ENCODE results near the gene ASPG. TPM values are rescaled to one million over a fixed set of nuclear protein-coding genes. Genes with fewer than 3 reads are reported as not detected.

The ASPG gene
- total and polyA plus RNA-seq, 2 donors (not counting 3 experiments of a cell fraction or from before 2014, with no cell fraction given) = not detected

GRCh38 chr14:104135121-104135903 lies 49.8 kb downstream of the ASPG start:
- Histone ChIP-seq H2AFZ (ENCODE audit: low read depth, low read length) (no peak overlapping the region), H3K9me1 (replicated peaks; ENCODE audit: control insufficient read depth, extremely low read depth, insufficient read depth, low read length) (no peaks in the 10 kb centered on the region), H3K27ac (ENCODE audit: insufficient read depth, low read depth, low read length) (no peak overlapping the region), H3K9me3 (replicated peaks; ENCODE audit: control insufficient read depth, insufficient read depth, low read length) (no peaks in the 10 kb centered on the region), H3K27me3 (ENCODE audit: control insufficient read depth in 2 of 2, insufficient read depth in 2 of 2, low read length in 2 of 2) (peaks cover 21 to 23% of the 10 kb centered on the region in 2 experiments), H3K4me3 (replicated peaks in 1 of 3; ENCODE audit: insufficient read depth in 1 of 3, low read depth in 1 of 3, low read length in 3 of 3) (no peak overlapping the region), H3K4me2 (ENCODE audit: insufficient read depth, low read length) (no peak overlapping the region), H3K36me3 (ENCODE audit: control insufficient read depth in 2 of 2, extremely low read depth in 1 of 2, insufficient read depth in 2 of 2, low read length in 2 of 2) (no peaks in the 10 kb centered on the region), H4K20me1 (replicated peaks; ENCODE audit: control insufficient read depth, extremely low read depth, insufficient read depth, low read length) (no peaks in the 10 kb centered on the region), H3K79me2 (ENCODE audit: control insufficient read depth, insufficient read depth, low read length) (peaks cover 3% of the 10 kb centered on the region), H3K9ac (replicated peaks; ENCODE audit: extremely low read depth, insufficient read depth, low read length) (no peak overlapping the region), H3K4me1 (ENCODE audit: control insufficient read depth, extremely low read depth, insufficient read depth, low read length) (peaks cover 21% of the 10 kb centered on the region)
- intact Hi-C loops (cut with micrococcal nuclease) (no loop called here), dilution Hi-C loops (cut with MboI; ENCODE audit: extremely low pct_ligation_motif_present, low sequenced_read_pairs) (no loop called here)
- DNase-seq (ENCODE audit: low read depth, low spot score) (peak; percentile 29), FAIRE-seq (no peak)
- CTCF ChIA-PET = no interaction called here
- TF ChIP-seq GATA2 (IDR thresholded peaks at IDR 0.05; ENCODE audit: insufficient read depth, insufficient read length, low read depth, low read length) (no peak), MYC (IDR thresholded peaks at IDR 0.05; ENCODE audit: low read depth, low read length) (no peak), EZH2 (IDR thresholded peaks at IDR 0.05; ENCODE audit: borderline replicate concordance, low read depth, low read length, severe bottlenecking) (peak; percentile 1), POLR2AphosphoS5 (IDR thresholded peaks at IDR 0.05; ENCODE audit: insufficient read depth, low read depth, low read length) (no peak), CTCF (IDR thresholded peaks at IDR 0.05; ENCODE audit: extremely low read depth in 1 of 2, insufficient read depth in 1 of 2, low read depth in 1 of 2, low read length in 2 of 2) (peak; percentile 18 to 60), JUN (IDR thresholded peaks at IDR 0.05; ENCODE audit: borderline replicate concordance, insufficient read depth, insufficient read length, low read depth) (no peak)
- TF ChIP-seq, protein P1, sequence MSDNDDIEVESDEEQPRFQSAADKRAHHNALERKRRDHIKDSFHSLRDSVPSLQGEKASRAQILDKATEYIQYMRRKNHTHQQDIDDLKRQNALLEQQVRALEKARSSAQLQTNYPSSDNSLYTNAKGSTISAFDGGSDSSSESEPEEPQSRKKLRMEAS (IDR thresholded peaks at IDR 0.05; ENCODE audit: insufficient read depth, insufficient read length) = no peak
- no TSS peak for BruUV-seq (replicated peaks)
- POLR2A ChIA-PET = no interaction called here

Data from endothelial cell of umbilical vein (primary cell).